SKM-1 treated with dmso at 0.1 percent for 144 hours (cell line): ENCODE data around the gene IWS1.
A peak's percentile ranks its signal among the peaks of the same experiment; 100 is the strongest.

Experiments used
- DNase-seq: peaks from one replicate; lab custom pipeline; 2025; ENCODE audit not compliant: unreplicated experiment; lab: John Stamatoyannopoulos, UW

Gene IWS1

DNA sequence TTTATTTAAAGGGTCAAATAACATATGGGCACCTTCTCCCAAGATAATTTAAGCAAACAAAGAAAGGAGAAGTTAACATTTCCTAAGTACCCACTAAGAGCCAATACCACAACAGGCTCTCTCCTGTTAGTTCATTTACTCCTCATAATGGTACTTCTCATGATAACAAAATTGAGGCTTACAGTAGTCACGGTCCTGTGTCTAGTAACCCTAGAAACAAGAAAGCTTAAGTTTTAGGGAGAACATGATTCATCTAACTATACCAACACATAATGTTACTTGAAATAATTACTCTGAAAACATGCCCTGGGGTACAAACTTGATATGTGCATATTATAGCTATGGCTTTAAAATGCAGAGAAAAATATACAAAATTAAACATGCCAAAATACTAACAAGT, 19.8 kb downstream of the IWS1 start:
- DNase-seq = peak; percentile 29

- DNase-seq = no peak
Observed at GRCh38 chr2:127504552-127505430, 21.5 kb downstream of the IWS1 start.

DNA sequence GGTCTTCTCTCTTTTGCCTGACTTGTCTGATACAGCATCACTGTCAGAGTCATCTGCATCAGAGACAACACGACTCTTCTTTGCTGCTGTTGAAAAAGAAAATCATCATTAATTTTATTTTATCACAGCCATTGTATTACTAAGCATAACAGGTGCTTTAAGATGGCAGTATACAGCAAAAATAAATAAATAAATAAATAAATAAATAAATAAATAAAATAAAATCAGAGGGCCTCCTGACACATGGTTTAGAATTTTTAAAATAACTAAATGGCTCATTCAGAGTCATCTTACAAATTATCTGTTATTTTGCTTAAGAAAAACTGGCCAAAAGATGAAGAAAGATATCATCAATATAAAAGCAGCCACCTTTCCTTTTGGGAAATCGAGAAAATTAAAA, 22.8 kb downstream of the IWS1 start:
- DNase-seq = no peak

DNA sequence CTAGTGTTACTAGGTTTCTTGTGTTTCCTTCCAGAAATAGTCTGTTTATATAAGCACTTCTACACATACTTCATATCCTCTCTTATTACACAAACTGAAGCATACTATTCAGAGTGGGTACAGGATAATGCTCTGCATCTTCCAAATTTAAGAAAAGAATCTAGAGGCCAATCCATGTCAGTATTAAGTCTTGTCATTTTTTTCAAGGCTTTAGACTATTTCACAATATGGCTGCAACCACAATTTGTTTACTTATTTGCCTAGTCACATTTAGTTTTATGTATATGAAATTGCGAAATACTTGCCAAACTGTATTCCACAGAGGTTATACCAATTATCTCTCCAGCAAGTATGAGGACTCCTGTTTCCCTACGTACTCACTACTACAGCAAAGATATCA, 27.9 kb downstream of the IWS1 start:
- no peak for DNase-seq

DNA sequence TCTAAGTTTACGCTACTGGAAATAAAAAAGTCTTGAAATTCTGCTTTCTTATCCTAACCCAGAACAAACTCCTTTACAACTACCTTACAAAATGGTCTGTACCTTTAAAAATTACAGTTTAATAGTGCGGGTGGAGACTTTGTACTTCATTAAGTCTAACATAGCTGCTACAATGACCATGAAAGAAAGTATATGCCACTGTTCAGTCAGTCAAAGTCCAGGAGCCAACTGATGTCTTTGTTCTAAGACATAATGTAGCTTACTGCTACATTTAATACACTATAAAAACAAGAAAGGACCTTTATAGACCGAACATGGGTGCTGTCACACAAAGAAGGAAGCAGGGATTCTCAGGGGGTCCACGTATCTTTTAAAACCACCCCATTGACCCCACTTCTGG, 36.0 kb downstream of the IWS1 start:
- DNase-seq = no peak

DNA sequence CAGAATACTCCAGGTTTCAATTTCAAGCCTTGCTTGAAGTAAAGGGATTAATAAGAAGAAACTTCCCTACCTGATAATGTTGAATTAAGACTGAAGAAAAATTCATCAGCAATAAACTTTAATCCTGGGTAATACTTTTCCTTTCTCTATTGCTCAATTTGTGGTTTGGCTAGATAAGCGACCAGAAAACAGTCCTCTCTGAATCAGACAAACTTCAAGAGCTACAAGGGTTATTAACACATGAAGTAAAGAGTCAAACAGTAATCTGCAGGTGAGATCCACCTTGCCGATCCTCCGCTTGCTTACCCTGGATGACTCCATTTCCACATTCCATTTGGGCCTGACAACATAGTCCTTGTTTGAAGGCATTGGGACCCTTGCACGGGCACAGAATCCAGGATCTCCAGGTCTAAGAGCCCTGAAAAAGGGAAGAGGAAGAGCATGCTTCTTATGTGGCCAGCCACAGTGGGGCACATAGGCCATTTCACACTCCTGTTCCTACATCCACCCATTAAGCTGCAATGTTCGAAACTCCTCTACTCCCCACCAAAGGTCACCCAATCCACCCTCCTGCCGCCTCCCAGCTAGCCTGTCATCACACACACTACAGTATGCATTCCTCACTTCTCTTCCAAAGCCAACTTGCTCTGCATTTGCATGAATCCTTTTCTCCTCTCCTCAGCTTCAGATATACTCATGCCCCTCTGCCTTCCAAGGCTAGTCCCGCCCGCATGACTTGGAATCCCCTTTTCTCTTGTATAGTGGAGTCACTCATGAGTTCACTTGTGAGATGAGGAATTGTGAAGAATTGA, 39.8 kb downstream of the IWS1 start:
- DNase-seq = peak; percentile 70

DNA sequence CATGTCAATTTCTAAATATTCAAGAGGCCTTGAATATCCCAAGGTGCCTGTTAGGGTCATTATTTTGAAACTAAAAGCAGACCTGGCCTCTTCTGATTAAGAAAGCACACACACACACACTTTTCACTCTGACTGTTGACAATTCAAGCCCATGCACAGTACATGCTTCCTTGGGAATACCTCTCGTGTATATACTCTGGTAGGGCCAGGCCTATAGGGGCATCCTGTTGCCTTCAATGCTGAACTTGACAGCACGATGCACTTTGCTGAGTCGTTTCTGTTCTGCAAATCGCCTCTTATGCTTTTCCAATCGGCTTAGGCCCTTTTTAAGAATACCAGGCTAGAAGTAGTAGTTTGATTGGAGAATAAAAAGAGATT, 40.6 kb downstream of the IWS1 start:
- DNase-seq = no peak

- no peak for DNase-seq
Observed at GRCh38 chr2:127485051-127485693, 41.1 kb downstream of the IWS1 start.

GRCh38 chr2:127482031-127482430, 44.3 kb downstream of the IWS1 start:
- no peak for DNase-seq

DNA sequence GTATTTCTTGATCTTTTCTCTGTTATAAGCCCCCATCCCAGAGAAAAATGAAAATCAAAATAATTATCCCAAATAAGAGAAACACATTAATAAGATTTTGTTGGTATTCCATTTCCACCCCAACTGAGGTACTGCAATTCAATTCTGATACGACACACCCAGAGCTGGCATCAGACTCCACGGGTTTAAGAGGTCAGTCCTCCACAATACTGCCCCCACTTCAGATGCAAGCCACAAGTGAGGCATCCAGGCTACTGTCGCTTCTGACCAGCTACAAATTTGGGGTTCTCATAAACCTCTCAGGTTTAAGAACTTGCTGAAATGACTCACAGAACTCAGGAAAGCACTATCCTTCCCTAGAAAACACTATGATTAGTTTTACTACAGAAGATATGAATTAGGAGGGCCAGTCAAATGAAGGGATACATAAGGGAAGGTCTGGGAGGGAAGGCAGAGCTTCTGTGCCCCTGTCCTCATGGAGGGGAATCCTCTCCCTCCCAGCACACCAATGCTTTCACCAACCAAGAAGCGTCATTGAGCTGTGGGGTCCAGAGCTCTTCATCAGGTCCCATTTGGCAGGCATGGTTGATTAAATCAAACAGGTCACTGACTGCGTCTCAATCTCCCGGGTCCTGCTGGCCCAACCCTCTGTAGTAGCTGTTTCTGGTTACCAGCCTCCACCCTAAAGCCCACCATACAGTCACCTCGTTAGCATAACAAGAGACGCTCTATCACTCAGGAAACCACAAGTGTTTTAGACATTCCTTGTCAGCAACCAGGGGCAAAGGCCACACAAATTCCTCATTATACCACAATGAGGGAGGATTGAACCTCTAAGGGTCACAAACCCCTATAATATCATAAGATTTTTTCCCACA, 46.2 kb downstream of the IWS1 start:
- no peak for DNase-seq

DNA sequence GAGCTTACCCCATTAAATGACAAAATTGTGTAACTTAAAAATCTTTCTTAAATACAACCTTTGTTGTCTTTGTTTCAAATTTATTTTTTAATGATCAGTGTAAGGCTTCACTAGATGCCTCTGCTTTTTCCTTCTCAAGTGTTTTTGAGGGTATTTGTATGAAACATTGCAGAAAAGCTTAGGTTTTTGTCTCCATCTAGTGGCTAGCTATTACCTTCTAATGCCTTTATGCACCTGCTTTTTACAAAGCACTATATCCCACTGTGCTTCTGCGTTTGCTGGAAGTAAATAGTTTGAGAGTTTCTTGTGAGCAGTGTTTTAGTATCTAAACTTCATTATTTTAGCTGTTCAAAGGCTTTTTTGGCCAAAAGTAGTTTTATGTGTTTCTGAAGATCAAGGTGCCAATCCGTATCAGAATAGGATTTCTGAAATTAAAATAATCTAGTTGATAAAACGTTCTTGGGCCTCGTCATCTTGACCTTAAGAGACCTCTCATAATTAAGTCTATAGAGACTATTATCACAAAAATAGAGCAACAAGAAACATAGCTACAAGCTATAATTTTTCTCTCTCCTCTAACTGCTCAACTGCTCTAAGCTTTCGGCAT, 47.0 kb downstream of the IWS1 start:
- DNase-seq = peak; percentile 50

- DNase-seq = no peak
Observed at GRCh38 chr2:127475788-127476187, 50.5 kb downstream of the IWS1 start.

- DNase-seq = no peak
Observed at GRCh38 chr2:127472268-127472667, 54.0 kb downstream of the IWS1 start.

DNA sequence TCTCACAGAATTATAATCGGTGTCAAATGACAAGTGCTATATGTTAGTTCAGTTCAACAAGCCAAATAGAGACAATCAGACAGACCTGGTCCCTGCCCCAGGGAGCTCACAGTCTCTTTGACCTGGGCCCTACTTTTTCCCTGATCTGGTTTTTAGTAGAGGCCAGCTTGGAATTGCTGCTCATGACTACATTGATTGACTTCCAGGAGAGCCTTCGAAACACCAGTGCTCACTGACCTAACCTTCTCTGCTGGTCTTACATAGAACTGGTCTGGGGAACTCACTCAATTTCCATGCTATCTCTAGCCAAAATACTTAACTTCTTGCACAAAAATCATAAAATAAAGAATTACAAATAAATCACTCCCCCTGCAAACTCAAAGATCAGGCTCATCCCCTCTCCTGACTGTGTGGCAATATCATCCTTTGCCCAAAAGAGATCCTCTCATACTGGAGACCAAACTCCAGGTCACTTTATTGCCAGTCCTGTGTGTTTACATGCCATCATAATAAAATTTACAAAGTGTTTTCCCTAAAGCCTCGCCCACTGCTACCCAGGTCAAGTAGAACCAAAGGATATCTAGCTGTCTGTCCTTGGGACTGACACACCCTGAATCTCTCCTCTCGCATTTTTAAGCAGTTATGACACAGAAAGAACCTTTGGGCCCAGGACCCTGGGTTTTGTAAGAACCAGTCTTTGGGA, 54.9 kb downstream of the IWS1 start:
- DNase-seq = no peak

GRCh38 chr2:127469974-127470373, 56.3 kb downstream of the IWS1 start:
- DNase-seq = no peak

GRCh38 chr2:127469051-127469450, 57.2 kb downstream of the IWS1 start:
- DNase-seq = no peak

DNA sequence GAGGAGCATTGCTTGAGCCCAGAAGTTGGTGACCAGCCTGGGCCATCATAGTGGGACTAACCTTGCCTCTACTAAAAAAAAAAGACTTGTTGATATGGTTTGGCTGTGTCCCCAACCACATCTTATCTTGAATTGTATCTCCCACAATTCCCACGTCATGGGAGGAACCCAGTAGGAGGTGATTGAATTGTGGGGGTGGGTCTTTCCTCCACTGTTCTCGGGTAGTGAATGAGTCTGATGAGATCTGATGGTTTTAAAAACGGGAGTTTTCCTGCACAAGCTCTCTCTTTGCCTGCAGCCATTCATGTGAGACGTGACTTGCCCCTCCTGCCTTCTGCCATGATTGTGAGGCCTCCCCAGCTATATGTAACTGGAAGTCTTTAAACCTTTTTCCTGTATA, 61.0 kb downstream of the IWS1 start:
- no peak for DNase-seq

GRCh38 chr2:127464470-127465257, 61.6 kb downstream of the IWS1 start:
- DNase-seq = no peak
